NCI-H187 treated with DMSO at 0.1 percent for 48 hours (cell line): ENCODE results near the gene MAPKBP1.

Experiments used
- DNase-seq: peaks from one replicate; lab custom pipeline; 2025; lab: John Stamatoyannopoulos, UW

The MAPKBP1 gene

DNA sequence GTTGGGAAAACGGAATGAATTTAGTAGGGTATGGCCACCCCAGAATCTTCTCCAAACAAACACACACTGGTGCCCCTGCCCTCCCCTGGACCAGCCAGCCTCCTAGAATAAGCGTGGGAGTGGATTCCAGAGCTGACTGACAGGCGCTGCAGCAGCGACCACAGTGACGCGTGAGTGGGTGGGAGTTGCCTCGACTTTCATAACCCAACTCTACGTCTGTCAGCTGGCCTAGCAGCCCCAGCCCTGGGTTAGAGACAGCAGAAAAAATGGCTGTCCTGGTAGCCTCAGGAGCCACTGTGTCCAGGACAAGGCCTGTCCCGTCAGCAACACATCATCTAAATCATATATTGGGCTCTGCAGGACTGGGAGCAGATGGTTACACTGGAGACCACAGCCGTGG lies 74.3 kb downstream of the MAPKBP1 start:
- DNase-seq, result no peak

- DNase-seq, result no peak
These were observed 74.9 kb downstream of the MAPKBP1 start for GRCh38 chr15:41849204-41849603.

- no peak for DNase-seq
These were observed 75.6 kb downstream of the MAPKBP1 start for GRCh38 chr15:41849861-41850260.

DNA sequence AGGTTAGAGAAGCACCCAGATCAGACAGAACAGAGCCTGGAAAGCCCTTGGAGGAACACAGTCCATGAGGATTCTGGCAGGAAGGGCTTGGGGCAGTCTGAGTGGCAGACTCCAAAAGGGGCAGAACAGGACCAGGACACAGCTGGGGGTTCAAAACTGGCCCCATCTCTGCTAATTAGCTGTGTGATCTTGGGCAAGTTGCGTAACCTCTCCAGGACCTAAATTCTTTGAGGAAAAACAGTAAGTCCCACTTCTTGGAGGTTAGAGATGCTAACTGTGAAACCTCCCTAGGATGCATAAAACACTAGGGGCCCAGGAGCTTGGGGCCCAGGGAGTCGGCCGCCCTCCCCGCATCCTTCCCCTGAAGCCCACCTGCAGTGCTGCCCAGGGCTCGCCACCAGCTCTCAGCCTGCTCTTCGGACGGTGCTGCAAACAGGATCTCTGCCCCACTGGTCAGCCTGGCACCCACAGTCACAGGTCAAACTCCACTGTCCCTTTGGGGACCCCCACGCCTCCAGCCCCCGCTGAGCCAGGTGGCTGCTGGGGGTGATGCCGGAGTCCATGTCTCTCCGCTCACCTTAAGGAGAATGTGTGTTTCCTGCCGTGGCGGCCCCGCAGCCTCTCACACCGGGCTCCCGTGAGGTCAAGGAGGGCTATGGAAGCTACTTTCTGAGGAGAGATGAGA lies 76.3 kb downstream of the MAPKBP1 start:
- no peak for DNase-seq

DNA sequence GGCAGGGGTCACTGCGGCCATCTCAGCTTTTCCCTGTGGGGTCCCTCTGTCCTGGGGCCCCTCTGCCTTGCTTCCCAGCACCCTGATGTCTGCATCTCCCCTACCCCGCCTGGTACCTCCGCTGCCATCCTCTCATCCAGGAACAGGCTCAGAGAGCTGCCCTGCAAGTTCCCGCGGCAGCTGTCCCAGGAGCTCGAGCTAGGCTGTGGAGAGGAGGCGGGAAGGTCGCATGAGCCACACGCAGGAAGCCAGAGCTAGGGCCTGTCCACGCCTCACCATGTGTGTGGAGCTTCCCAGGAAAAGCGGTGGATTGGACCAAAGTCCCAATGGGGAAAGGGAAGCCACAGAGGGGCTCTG lies 76.9 kb downstream of the MAPKBP1 start:
- no peak for DNase-seq

- DNase-seq, result no peak
These were observed 77.6 kb downstream of the MAPKBP1 start for GRCh38 chr15:41851755-41852370.

- no peak for DNase-seq
These were observed 78.7 kb downstream of the MAPKBP1 start for GRCh38 chr15:41852736-41853590.

- no peak for DNase-seq
These were observed 79.5 kb downstream of the MAPKBP1 start for GRCh38 chr15:41853831-41854230.

DNA sequence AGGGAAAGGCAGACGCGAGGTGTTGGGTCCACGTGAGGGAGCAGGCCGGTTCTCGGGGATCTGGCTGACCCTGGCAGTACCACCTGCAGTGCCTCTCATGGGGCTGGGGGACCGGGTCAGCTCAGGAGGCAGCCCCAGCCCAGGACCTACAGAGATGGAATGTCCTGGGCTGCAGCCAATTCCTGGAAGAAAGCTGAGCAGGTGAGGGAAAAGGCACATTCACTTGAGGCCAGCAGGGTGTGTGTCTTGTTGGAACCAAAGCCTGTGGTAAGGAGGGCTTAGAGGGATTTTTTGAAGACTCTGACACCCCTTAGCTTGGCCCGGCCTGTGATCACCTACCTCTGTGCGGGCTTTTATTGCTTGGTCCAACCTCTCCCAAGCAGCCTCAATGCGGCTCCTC lies 80.2 kb downstream of the MAPKBP1 start:
- DNase-seq, result no peak

DNA sequence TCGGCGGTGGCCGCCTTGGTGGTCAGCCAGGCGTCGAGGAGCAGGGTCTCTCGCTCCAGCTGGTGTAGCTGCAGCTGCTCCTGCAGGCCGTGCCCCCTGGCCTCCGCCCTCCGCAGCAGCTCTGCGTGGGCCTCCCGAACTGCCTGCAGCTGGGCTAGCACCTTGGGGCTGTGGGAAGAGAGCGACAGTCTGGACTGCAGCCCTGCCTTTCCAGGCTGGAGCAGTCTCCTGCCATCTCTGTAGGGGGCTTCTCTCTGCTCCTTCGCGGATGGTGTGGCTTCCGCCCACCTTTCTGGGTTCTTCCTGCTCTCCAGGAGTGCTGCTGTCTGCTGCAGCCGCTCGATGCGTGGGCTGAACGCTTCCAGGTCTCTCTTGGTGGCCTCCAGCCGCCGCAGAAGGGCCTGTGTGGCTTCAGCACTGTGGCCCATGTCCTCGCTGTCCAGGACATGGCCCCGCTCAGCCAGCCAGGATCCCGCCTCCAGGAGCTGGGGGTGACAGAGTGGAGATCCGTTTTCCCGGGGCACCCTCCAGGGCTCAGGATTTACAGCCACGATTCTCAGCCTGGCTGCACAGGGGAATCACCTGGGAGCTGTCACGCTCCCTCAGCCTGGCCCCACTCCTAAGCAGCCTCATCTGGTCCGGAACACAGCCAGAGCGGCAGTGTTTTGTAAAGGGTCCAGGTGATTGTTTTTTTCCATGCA lies 81.1 kb downstream of the MAPKBP1 start:
- DNase-seq, result no peak

GRCh38 chr15:41856262-41856661 lies 82.0 kb downstream of the MAPKBP1 start:
- no peak for DNase-seq

DNA sequence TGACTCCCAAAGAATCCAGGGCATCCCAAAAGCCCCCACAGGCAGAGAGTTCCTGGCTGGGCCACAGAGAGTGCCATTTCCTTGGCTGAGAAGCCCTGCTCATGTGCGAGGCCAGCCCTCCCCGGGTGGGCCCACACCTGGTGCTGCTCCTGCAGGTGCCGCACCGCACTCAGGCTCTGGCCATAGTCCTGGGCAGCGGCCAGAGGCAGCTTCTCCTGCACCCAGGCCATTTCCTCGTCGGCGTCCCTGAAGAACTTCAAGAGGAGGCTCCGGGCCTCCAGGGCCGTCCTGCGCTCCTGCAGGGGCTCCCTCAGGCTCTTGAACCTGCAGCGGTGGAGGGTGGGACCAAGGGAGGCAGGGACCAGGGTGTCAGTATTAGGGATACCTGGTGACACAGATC lies 82.4 kb downstream of the MAPKBP1 start:
- no peak for DNase-seq

GRCh38 chr15:41857316-41857715 lies 83.0 kb downstream of the MAPKBP1 start:
- DNase-seq, result no peak

- no peak for DNase-seq
These were observed 84.5 kb downstream of the MAPKBP1 start for GRCh38 chr15:41858756-41859155.

GRCh38 chr15:41860049-41860828 lies 86.0 kb downstream of the MAPKBP1 start:
- no peak for DNase-seq

- no peak for DNase-seq
These were observed 87.6 kb downstream of the MAPKBP1 start for GRCh38 chr15:41861736-41862356.

DNA sequence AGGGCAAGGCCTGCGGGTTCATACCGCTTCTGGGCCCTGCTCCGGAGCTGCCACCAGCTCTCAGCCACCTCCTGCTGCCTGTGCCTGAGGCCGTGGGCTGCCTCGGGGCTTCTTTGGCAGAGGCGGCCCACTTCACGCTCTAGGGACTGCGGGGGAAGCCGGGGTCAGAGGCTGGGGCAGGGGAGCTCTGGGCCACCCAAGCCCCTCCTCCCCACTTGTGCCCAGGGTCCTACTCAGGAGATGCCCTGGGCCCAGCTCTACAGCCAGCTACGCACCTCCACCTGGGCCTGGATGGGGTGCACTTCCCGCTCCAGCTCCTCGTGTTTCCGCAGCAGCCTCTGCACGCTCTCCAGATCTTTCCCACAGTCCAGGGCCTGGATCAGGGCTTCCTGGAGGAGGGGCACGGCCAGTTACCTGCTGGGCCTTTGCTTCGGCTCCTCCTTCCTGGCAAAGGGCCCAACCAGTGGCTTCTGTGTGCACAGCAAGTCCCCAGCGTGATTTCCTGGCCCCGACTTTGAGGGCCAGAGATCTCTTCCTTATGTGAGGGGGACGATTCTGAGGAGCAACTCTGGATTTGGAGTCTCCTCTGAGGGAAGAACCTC lies 88.3 kb downstream of the MAPKBP1 start:
- DNase-seq, result no peak

DNA sequence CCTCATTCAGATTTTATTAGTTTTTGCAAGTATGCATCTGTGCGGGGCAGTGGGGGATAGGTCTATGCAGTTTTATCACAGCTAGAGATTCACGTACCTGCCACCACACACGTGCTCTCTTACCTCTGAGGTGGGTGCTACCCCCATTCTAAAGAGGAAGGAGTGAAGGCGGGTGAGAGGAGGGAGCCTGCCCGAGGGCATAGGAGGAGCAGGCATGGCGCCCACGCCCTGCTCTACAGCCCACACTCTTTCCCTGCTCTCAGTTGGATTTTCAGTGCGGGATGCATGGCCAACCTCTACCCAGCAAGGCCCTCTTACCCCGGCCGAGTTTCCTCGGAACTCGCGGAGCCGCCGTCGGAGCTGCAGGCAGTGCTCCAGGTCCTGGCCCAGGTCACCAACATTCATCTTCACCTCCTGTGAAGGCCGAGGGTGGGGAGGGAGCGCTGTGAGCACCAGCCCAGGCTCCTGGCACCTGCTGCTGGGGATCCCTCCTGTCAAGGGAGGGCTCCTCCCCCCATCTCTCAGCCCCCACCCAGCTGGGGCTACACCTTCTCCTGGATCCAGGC lies 91.3 kb downstream of the MAPKBP1 start:
- no peak for DNase-seq

DNA sequence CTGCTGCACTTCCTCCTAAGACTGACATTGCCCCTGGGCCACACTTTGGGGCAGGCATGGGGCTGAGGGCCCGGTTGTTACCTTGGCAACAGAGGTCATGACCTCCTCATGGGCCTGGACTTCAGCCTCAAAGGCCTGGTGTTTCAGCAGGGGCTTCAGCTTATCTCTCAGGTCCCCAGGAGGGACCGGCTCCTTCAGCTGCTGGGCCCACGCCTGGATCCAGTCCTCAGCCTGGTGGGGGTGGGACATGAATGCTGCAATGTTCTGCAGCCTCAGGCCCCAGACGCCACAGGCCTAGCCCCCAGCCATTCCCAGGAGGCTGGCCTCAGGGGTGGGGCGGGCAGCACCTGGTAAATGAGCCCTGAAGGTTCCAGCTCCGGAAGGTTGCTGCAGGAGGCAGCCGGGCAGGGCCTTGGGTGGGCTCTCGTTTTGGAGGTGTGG lies 92.0 kb downstream of the MAPKBP1 start:
- no peak for DNase-seq

DNA sequence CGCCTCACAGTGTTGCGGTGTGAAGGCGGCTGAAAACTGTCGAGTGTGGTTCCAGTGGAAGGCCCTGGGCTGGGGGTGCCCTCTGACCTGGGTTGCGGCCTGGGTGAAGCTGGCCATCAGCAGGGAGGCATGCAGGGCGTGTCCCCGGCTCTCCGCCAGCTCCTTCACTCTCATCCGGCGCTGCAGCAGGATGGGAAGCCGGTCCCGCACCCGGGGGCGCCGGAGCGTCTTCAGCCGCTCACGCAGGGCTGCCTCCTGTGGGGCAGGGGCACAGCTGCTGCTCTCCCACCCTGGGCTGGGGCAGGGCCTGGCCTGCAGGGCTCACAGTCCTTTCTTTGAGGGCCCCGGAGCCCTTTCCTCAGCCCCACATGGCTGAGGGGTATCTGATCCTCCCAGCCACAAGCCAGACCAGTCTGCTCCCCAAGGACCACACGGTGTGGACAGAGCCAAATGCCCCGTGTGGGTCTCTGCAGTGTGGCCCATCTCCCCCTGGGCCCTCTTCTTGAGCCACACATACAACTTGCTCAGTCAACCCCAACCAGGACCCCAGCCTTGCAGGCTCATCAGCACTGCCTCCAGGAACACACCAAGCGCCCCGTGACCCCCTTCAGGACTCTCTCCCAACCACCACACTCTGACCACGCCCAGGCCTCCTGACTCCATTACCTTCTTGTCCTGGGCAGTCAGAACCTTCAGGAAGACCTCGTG lies 92.7 kb downstream of the MAPKBP1 start:
- no peak for DNase-seq
